Keratinocyte (primary cell): Measurements from ENCODE around the gene FHAD1. TPM values are rescaled to one million over a fixed set of nuclear protein-coding genes. Genes with fewer than 3 reads are reported as not detected.

Experiments
- DNase-seq: peaks from one replicate; pipeline ENCODE4 v3.0.0-alpha.2; 2011; ENCODE audit warnings: low read depth, missing footprints, low spot score
- FAIRE-seq: peaks from 2 replicates; lab custom pipeline; 2011; peaks lifted over from hg19 to GRCh38; lab: Jason Lieb, UNC
- H2AFZ ChIP-seq: 2 replicates; pipeline ENCODE4 v1.6.0; 2012; ENCODE audit warnings: low read length, control low read depth, inconsistent platforms; ENCODE audit not compliant: control insufficient read depth
- H3K27ac ChIP-seq: 2 replicates; pipeline ENCODE4 v1.5.1; 2011; ENCODE audit warnings: low read length; ENCODE audit not compliant: control insufficient read depth, insufficient read depth
- H3K27me3 ChIP-seq: 3 replicates; pipeline ENCODE4 v1.6.0; 2011; ENCODE audit warnings: low read length; ENCODE audit not compliant: control insufficient read depth, insufficient read depth; ENCODE audit errors: extremely low read depth
- H3K36me3 ChIP-seq, 2 experiments: 2 replicates in 1 of 2; 3 replicates in 1 of 2; pipeline ENCODE4 v1.5.1; 2011; ENCODE audit warnings: low read length in 2 of 2, mild to moderate bottlenecking in 1 of 2; ENCODE audit not compliant: control insufficient read depth in 2 of 2, insufficient read depth in 2 of 2; ENCODE audit errors: extremely low read depth in 1 of 2
- H3K4me1 ChIP-seq: 3 replicates; pipeline ENCODE4 v1.5.1; 2011; ENCODE audit warnings: low read length; ENCODE audit not compliant: control insufficient read depth, insufficient read depth; ENCODE audit errors: extremely low read depth
- H3K4me2 ChIP-seq: 3 replicates; pipeline ENCODE4 v1.6.0; 2011; ENCODE audit warnings: low read depth, low read length; ENCODE audit not compliant: control insufficient read depth, insufficient read depth; ENCODE audit errors: extremely low read depth
- H3K4me3 ChIP-seq, 3 experiments: fragments of 200-600 bp in 1 of 3; sonication (generic) in 1 of 3; 2 replicates in 2 of 3; 3 replicates in 1 of 3; pipeline ENCODE4 v1.5.1; 2011 to 2016; ENCODE audit warnings: low read length in 3 of 3, mild to moderate bottlenecking in 3 of 3, control low read depth in 2 of 3, inconsistent platforms in 1 of 3, low read depth in 1 of 3, mixed read lengths in 1 of 3, mixed run types in 1 of 3, moderate library complexity in 1 of 3; ENCODE audit not compliant: control insufficient read depth in 2 of 3, insufficient read depth in 2 of 3; ENCODE audit errors: extremely low read depth in 1 of 3
- H3K79me2 ChIP-seq: 2 replicates; pipeline ENCODE4 v1.6.0; 2012; ENCODE audit warnings: low read length; ENCODE audit not compliant: control insufficient read depth, insufficient read depth
- H3K9ac ChIP-seq: 3 replicates; pipeline ENCODE4 v1.6.0; 2011; ENCODE audit warnings: low read length; ENCODE audit not compliant: control insufficient read depth, insufficient read depth; ENCODE audit errors: extremely low read depth
- H3K9me1 ChIP-seq: 3 replicates; pipeline ENCODE4 v1.6.0; 2011; ENCODE audit warnings: low read length; ENCODE audit not compliant: control insufficient read depth, insufficient read depth; ENCODE audit errors: extremely low read depth
- H3K9me3 ChIP-seq: 2 replicates; pipeline ENCODE4 v1.5.1; 2012; ENCODE audit warnings: low read depth, low read length; ENCODE audit not compliant: control insufficient read depth
- H4K20me1 ChIP-seq: 3 replicates; pipeline ENCODE4 v1.6.0; 2011; ENCODE audit warnings: low read length; ENCODE audit not compliant: control insufficient read depth, insufficient read depth; ENCODE audit errors: extremely low read depth
- CTCF ChIP-seq, 3 experiments: IDR thresholded peaks in 1 of 3; conservative IDR thresholded peaks in 1 of 3; optimal IDR thresholded peaks in 1 of 3; 2 replicates in 2 of 3; 3 replicates in 1 of 3; pipeline versions ENCODE3 to v1.5.1; 2011; ENCODE audit warnings: low read length in 3 of 3, mild to moderate bottlenecking in 3 of 3, moderate library complexity in 2 of 3, control low read depth in 1 of 3, inconsistent platforms in 1 of 3; ENCODE audit not compliant: insufficient read depth in 2 of 3; ENCODE audit errors: extremely low read depth in 1 of 3
- EZH2 ChIP-seq: IDR thresholded peaks from one replicate; pipeline ENCODE4 v1.6.1; 2012; ENCODE audit warnings: inconsistent platforms, mild to moderate bottlenecking, low read length, moderate library complexity
- dilution Hi-C: fragments of 300-500 bp; cut with MboI; formaldehyde crosslinking; loops from one replicate; pipeline ENCODE4 v1.7.0; 2020; ENCODE audit warnings: low sequenced_read_pairs; ENCODE audit not compliant: extremely low pct_ligation_motif_present
- polyA plus RNA-seq, 5 experiments: library from polyadenylated mRNA; depleted of rRNA in 3 of 5; stranded (reverse) in 3 of 5; stranded (forward) in 1 of 5; unstranded in 1 of 5; fragments of >200 nt; gene quantifications; 1 replicate in 1 of 5; 2 replicates in 3 of 5; 3 replicates in 1 of 5; pipeline versions ENCODE4 v1.2.1 to v1.2.3, GENCODE V29; 2011 to 2012; ENCODE audit warnings: missing spikeins in 2 of 5, low read depth in 1 of 5, low replicate concordance in 1 of 5

The FHAD1 gene
- polyA plus RNA-seq, 1 donor (not counting 4 experiments of a cell fraction or from before 2014, with no cell fraction given): 0.09 TPM

- dilution Hi-C loops: no loop called here
- DNase-seq: no peak
These were observed 52.2 kb downstream of the FHAD1 start for GRCh38 chr1:15299179-15299578.

GRCh38 chr1:15299806-15300205, 52.8 kb downstream of the FHAD1 start:
- no peaks in the 10 kb centered on the region for H3K79me2 ChIP-seq
- no peaks in the 10 kb centered on the region for H3K27me3 ChIP-seq
- TF ChIP-seq EZH2: no peak

More at GRCh38 chr1:15299179-15299578, 52.2 kb downstream of the FHAD1 start:
- FAIRE-seq: no peak
- H3K79me2 ChIP-seq: no peaks in the 10 kb centered on the region
- H3K36me3 ChIP-seq: no peaks in the 10 kb centered on the region
- no peaks in the 10 kb centered on the region for H3K27me3 ChIP-seq
- H3K4me1 ChIP-seq: peaks cover 23% of the 10 kb centered on the region
- no peaks in the 10 kb centered on the region for H3K9me1 ChIP-seq
- no peak overlapping the region for H3K9ac ChIP-seq
- no peak overlapping the region for H3K4me2 ChIP-seq
- no peak overlapping the region for H3K27ac ChIP-seq
- TF ChIP-seq EZH2 (no peak), CTCF (optimal IDR thresholded peaks at IDR 0.05 in 1 of 3, IDR thresholded peaks at IDR 0.05 in 1 of 3, conservative IDR thresholded peaks at IDR 0.05 in 1 of 3; ENCODE audit: extremely low read depth in 1 of 3, insufficient read depth in 2 of 3, low read length in 3 of 3) (no peak)
- H4K20me1 ChIP-seq: no peaks in the 10 kb centered on the region
- no peak overlapping the region for H2AFZ ChIP-seq
- no peak overlapping the region for H3K4me3 ChIP-seq
- H3K9me3 ChIP-seq: no peaks in the 10 kb centered on the region

GRCh38 chr1:15303935-15304334, 56.9 kb downstream of the FHAD1 start:
- no peaks in the 10 kb centered on the region for H3K36me3 ChIP-seq
- H3K4me3 ChIP-seq: no peak overlapping the region
- H3K4me1 ChIP-seq: peaks cover 5% of the 10 kb centered on the region
- H3K27me3 ChIP-seq: no peaks in the 10 kb centered on the region
- no peak overlapping the region for H3K9ac ChIP-seq
- H3K27ac ChIP-seq: no peak overlapping the region
- peak; percentile 36 for FAIRE-seq
- no peaks in the 10 kb centered on the region for H3K9me1 ChIP-seq
- H4K20me1 ChIP-seq: no peaks in the 10 kb centered on the region
- H3K9me3 ChIP-seq: no peaks in the 10 kb centered on the region
- H2AFZ ChIP-seq: no peak overlapping the region
- H3K4me2 ChIP-seq: no peak overlapping the region
- dilution Hi-C loops: no loop called here
- TF ChIP-seq EZH2 (no peak), CTCF (optimal IDR thresholded peaks at IDR 0.05 in 1 of 3, IDR thresholded peaks at IDR 0.05 in 1 of 3, conservative IDR thresholded peaks at IDR 0.05 in 1 of 3; ENCODE audit: extremely low read depth in 1 of 3, insufficient read depth in 2 of 3, low read length in 3 of 3) (no peak)
- no peaks in the 10 kb centered on the region for H3K79me2 ChIP-seq
- DNase-seq: no peak

More at GRCh38 chr1:15299806-15300205, 52.8 kb downstream of the FHAD1 start:
- no peaks in the 10 kb centered on the region for H3K9me1 ChIP-seq
- no peaks in the 10 kb centered on the region for H4K20me1 ChIP-seq
- no peak overlapping the region for H3K4me3 ChIP-seq
- peaks cover 23% of the 10 kb centered on the region for H3K4me1 ChIP-seq
- H3K36me3 ChIP-seq: no peaks in the 10 kb centered on the region
- dilution Hi-C loops: no loop called here
- no peak overlapping the region for H3K4me2 ChIP-seq
- H3K9ac ChIP-seq: no peak overlapping the region
- H2AFZ ChIP-seq: no peak overlapping the region
- H3K9me3 ChIP-seq: no peaks in the 10 kb centered on the region
- DNase-seq (no peak), FAIRE-seq (no peak)
- no peak overlapping the region for H3K27ac ChIP-seq
